ENCODE results near the gene GRIA4. TPM values are rescaled to one million over a fixed set of nuclear protein-coding genes. Genes with fewer than 3 reads are reported as not detected.
"Not testable (repeated sequence)": the region's sequence is repeated elsewhere in the genome, so short reads cannot be mapped to it uniquely, and the experiment has no call there.

Gene GRIA4
- total RNA-seq, 1 experiment from 2014 or later, result not detected

- DNase-seq (ENCODE audit: low spot score), result no peak
These were observed 391.6 kb downstream of the GRIA4 start for GRCh38 chr11:106001304-106002012.

GRCh38 chr11:106003094-106003493 is 393.2 kb downstream of the GRIA4 start:
- DNase-seq (ENCODE audit: low spot score), result not testable (repeated sequence)

GRCh38 chr11:106011481-106011880 is 401.6 kb downstream of the GRIA4 start:
- no peak for DNase-seq (ENCODE audit: low spot score)

GRCh38 chr11:106012744-106013143 is 402.9 kb downstream of the GRIA4 start:
- no peak for DNase-seq (ENCODE audit: low spot score)

GRCh38 chr11:106014035-106014434 is 404.2 kb downstream of the GRIA4 start:
- DNase-seq (ENCODE audit: low spot score), result no peak

- DNase-seq (ENCODE audit: low spot score), result no peak
These were observed 404.7 kb downstream of the GRIA4 start for GRCh38 chr11:106014620-106015019.

GRCh38 chr11:106015066-106015465 is 405.2 kb downstream of the GRIA4 start:
- DNase-seq (ENCODE audit: low spot score), result no peak

- no peak for DNase-seq (ENCODE audit: low spot score)
These were observed 407.2 kb downstream of the GRIA4 start for GRCh38 chr11:106017093-106017492.

GRCh38 chr11:106021181-106021966 is 411.5 kb downstream of the GRIA4 start:
- peak; percentile 24 for DNase-seq (ENCODE audit: low spot score)

- peak; percentile 100 for DNase-seq (ENCODE audit: low spot score)
These were observed 412.3 kb downstream of the GRIA4 start, which contains the start of gene MSANTD4 for GRCh38 chr11:106021967-106022794. Gene MSANTD4, minus strand, starts transcription at chr11:106022240. Its CDS starts 11,323 bp downstream, at chr11:106010917.

- no peak for DNase-seq (ENCODE audit: low spot score)
These were observed 413.0 kb downstream of the GRIA4 start for GRCh38 chr11:106022795-106023275.

- no peak for DNase-seq (ENCODE audit: low spot score)
These were observed 420.7 kb downstream of the GRIA4 start for GRCh38 chr11:106030609-106031008.

GRCh38 chr11:106031202-106031810 is 421.4 kb downstream of the GRIA4 start:
- DNase-seq (ENCODE audit: low spot score), result no peak

Small RNAs within 50 kb of the gene (small RNA-seq; reads per million reads assigned to genes)
- gene RNU4-55P (not detected), gene RNU6-277P (not detected)
